Mesothelial cell of epicardium (in vitro differentiated cells): ENCODE results near the gene FAM25A. TPM values are rescaled to one million over a fixed set of nuclear protein-coding genes. Genes with fewer than 3 reads are reported as not detected.

Experiments used
- DNase-seq, 2 experiments: peaks; one replicate each; pipeline ENCODE4 v3.0.0; 2021; ENCODE audit warnings: low spot score in 2 of 2; ENCODE audit not compliant: unreplicated experiment in 2 of 2
- H3K27ac Mint-ChIP-seq: 2 replicates; pipeline ENCODE4 v1.8.0; 2021; ENCODE audit warnings: mixed read lengths
- H3K27me3 Mint-ChIP-seq: 2 replicates; pipeline ENCODE4 v1.8.0; 2021; ENCODE audit warnings: low read depth, mixed read lengths
- H3K36me3 Mint-ChIP-seq: 2 replicates; pipeline ENCODE4 v1.8.0; 2021; ENCODE audit warnings: mixed read lengths
- H3K4me1 Mint-ChIP-seq: 2 replicates; pipeline ENCODE4 v1.8.0; 2021; ENCODE audit warnings: mixed read lengths
- H3K4me3 Mint-ChIP-seq: 2 replicates; pipeline ENCODE4 v1.8.0; 2021; ENCODE audit warnings: mild to moderate bottlenecking, moderate library complexity, mixed read lengths
- H3K9me3 Mint-ChIP-seq: 2 replicates; pipeline ENCODE4 v1.8.0; 2021; ENCODE audit warnings: mixed read lengths
- total RNA-seq: library from RNA; stranded (reverse); gene quantifications from 3 replicates; pipeline ENCODE4 v1.2.1, GENCODE V29; 2021
- TF ChIP-seq, protein P1 (sequence below): fragments of 200-600 bp; sonication (generic); IDR thresholded peaks from one replicate; pipeline ENCODE4 v1.5.0; 2021; ENCODE audit warnings: antibody characterized with exemption; ENCODE audit not compliant: unreplicated experiment

FAM25A gene
- total RNA-seq, 1 donor from 2014 or later: not detected

DNA sequence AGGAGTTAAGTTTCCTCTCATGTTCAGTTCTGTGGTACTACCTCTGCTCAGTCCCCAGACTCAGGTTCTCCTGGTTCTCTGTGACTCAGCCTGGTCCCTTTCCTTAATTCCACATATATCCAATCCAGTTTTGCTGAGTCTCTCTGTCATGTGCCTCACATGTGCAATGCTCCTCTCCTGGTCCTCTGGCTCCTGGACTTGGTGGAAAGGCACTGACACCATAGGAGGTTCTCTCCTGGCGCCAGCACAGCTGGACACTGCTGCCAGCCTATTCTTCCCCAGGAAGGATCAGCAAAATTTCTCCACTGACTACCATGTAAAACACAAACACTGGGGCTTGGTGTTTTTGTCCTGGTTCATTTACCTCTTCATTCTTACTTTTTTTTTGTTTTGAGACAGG lies 46.8 kb downstream of the FAM25A start:
- no peak for DNase-seq
- Mint-ChIP-seq H3K4me1 (peaks cover 2% of the 10 kb centered on the region), H3K36me3 (peaks cover 50% of the 10 kb centered on the region), H3K9me3 (no peaks in the 10 kb centered on the region), H3K27me3 (no peaks in the 10 kb centered on the region), H3K4me3 (no peak overlapping the region), H3K27ac (no peak overlapping the region)
- TF ChIP-seq, protein P1, sequence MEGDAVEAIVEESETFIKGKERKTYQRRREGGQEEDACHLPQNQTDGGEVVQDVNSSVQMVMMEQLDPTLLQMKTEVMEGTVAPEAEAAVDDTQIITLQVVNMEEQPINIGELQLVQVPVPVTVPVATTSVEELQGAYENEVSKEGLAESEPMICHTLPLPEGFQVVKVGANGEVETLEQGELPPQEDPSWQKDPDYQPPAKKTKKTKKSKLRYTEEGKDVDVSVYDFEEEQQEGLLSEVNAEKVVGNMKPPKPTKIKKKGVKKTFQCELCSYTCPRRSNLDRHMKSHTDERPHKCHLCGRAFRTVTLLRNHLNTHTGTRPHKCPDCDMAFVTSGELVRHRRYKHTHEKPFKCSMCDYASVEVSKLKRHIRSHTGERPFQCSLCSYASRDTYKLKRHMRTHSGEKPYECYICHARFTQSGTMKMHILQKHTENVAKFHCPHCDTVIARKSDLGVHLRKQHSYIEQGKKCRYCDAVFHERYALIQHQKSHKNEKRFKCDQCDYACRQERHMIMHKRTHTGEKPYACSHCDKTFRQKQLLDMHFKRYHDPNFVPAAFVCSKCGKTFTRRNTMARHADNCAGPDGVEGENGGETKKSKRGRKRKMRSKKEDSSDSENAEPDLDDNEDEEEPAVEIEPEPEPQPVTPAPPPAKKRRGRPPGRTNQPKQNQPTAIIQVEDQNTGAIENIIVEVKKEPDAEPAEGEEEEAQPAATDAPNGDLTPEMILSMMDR: no peak

DNA sequence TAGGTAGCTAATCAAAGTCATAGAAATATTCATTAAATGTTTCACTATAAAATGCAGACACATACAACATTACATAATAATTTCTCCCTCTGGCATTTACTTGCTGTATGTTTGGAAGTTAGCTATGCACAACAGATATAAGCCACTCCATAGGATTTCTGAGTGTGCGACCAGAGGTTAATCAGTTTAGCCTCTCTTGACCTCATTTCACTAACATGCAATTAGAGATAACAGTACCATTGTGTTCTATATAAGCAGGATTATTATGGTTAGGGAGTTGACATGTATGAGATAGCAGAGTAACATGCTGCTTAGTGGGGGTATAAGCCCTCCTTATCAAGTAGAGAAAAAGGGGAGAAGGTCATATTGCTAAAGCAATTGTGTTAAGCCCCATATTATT lies 48.2 kb downstream of the FAM25A start:
- Mint-ChIP-seq H3K4me3 (no peak overlapping the region), H3K4me1 (peaks cover 11% of the 10 kb centered on the region), H3K36me3 (peaks cover 48% of the 10 kb centered on the region)

DNA sequence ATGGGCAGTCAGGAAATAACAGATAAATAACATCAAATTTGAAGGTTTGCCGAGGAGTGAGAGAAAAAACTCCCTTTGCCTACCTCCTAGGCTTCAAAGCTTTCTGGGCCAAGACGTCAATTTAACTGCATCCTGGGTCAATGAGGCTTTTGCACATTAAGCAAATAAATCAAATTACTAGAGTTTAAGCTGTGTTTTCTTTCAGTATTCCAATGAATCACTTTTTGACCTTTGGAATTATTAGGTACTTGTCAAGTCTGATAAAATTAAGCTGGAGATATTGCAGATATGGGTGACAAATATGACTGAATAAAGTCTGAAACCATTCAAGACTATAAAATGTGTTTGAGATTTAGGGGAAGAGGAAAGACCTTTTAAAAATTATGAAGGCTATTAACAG lies 52.4 kb downstream of the FAM25A start:
- H3K4me1 Mint-ChIP-seq: peaks cover 11% of the 10 kb centered on the region
- H3K9me3 Mint-ChIP-seq: no peaks in the 10 kb centered on the region
- no peak overlapping the region for H3K27ac Mint-ChIP-seq
- H3K36me3 Mint-ChIP-seq: peaks cover 25% of the 10 kb centered on the region
- no peak overlapping the region for H3K4me3 Mint-ChIP-seq
- TF ChIP-seq, protein P1: no peak
- DNase-seq: no peak
- no peaks in the 10 kb centered on the region for H3K27me3 Mint-ChIP-seq

More for the DNA sequence above, 48.2 kb downstream of the FAM25A start:
- no peaks in the 10 kb centered on the region for H3K9me3 Mint-ChIP-seq
- TF ChIP-seq, protein P1: no peak
- H3K27ac Mint-ChIP-seq: no peak overlapping the region
- H3K27me3 Mint-ChIP-seq: no peaks in the 10 kb centered on the region
- no peak for DNase-seq

Other genes starting within 250 kb of the FAM25A start
- 6.5 to 9.8 TPM (median 7.2 TPM) in 3 replicates for gene MMRN2, start 62.7 kb upstream of the FAM25A start, total RNA-seq
- 92.0 to 104 TPM (median 98.5 TPM) in 3 replicates for gene SNCG, start 61.7 kb upstream of the FAM25A start, total RNA-seq
- 0.29 TPM in 1 of 3 replicates, not detected in the others for gene ADIRF, start 51.8 kb upstream of the FAM25A start, total RNA-seq
- 50.9 to 53.3 TPM (median 52.3 TPM) in 3 replicates for gene GLUD1, start 74.5 kb downstream of the FAM25A start, total RNA-seq
- gene SHLD2, start 74.9 kb downstream of the FAM25A start, total RNA-seq: 22.4 to 24.1 TPM (median 23.2 TPM) in 3 replicates
- 3.1 to 3.4 TPM (median 3.2 TPM) in 3 replicates for gene NUTM2A, start 205.2 kb downstream of the FAM25A start, total RNA-seq